Prostate gland (tissue), 2 donors: Measurements from ENCODE around the gene HCN4. TPM values are rescaled to one million over a fixed set of nuclear protein-coding genes. Genes with fewer than 3 reads are reported as not detected.

Source experiments
- DNase-seq: peaks from one replicate; pipeline ENCODE4 v3.0.0-alpha.2; 2019; ENCODE audit warnings: low spot score
- H3K27ac ChIP-seq, 2 donors: fragments of 200-600 bp; sonication (generic); 2 replicates each; pipeline ENCODE4 v1.5.1; 2017 to 2019
- H3K27me3 ChIP-seq: fragments of 200-600 bp; sonication (generic); replicated peaks from 2 replicates; pipeline ENCODE4 v1.5.1; 2019; ENCODE audit not compliant: insufficient read depth
- H3K36me3 ChIP-seq, 2 donors: fragments of 200-600 bp; sonication (generic); 1 replicate in 1 of 2; 2 replicates in 1 of 2; pipeline versions ENCODE4 v1.5.1 to v1.8.1; 2017 to 2019
- H3K4me1 ChIP-seq: fragments of 200-600 bp; sonication (generic); replicated peaks from 2 replicates; pipeline ENCODE4 v1.5.1; 2019
- H3K4me3 ChIP-seq, 2 donors: fragments of 200-600 bp; sonication (generic); 2 replicates each; pipeline ENCODE4 v1.5.1; 2017 to 2019
- H3K9me3 ChIP-seq: fragments of 200-600 bp; sonication (generic); 2 replicates; pipeline ENCODE4 v1.5.1; 2017
- POLR2A ChIP-seq: fragments of 450-650 bp; IDR thresholded peaks from one replicate; pipeline ENCODE4 v1.6.1; 2016; ENCODE audit warnings: antibody characterized with exemption, mild to moderate bottlenecking
- POLR2AphosphoS5 ChIP-seq: sonication (generic); formaldehyde crosslinking; IDR thresholded peaks from one replicate; pipeline ENCODE4 v1.6.1; 2017; ENCODE audit warnings: antibody characterized with exemption
- WGBS: methylation state at CpG from one replicate; pipeline ENCODE4 v1.1.5; 2018; 5-methylcytosine and 5-hydroxymethylcytosine counted together
- intact Hi-C: fragments of 100-400 bp; cut with DNase I; formaldehyde crosslinking; loops from one replicate; pipeline ENCODE4 v1.14.2; 2022
- total RNA-seq, 2 donors: library from RNA; depleted of rRNA; stranded (reverse); fragments of >200 nt; gene quantifications; one replicate each; pipeline ENCODE4 v1.1.0, GENCODE V29; 2016
- TF ChIP-seq, protein P1 (sequence below), 4 experiments: fragments of 200-600 bp in 2 of 4; fragments of 450-650 bp in 2 of 4; sonication (generic) in 2 of 4; IDR thresholded peaks; 1 replicate in 3 of 4; 2 replicates in 1 of 4; pipeline ENCODE4 v1.5.1; 2016 to 2019; ENCODE audit warnings: antibody characterized with exemption in 4 of 4, mild to moderate bottlenecking in 2 of 4, moderate library complexity in 2 of 4

Gene HCN4
- total RNA-seq, 2 donors from 2014 or later: 0.18 to 6.0 TPM

DNA sequence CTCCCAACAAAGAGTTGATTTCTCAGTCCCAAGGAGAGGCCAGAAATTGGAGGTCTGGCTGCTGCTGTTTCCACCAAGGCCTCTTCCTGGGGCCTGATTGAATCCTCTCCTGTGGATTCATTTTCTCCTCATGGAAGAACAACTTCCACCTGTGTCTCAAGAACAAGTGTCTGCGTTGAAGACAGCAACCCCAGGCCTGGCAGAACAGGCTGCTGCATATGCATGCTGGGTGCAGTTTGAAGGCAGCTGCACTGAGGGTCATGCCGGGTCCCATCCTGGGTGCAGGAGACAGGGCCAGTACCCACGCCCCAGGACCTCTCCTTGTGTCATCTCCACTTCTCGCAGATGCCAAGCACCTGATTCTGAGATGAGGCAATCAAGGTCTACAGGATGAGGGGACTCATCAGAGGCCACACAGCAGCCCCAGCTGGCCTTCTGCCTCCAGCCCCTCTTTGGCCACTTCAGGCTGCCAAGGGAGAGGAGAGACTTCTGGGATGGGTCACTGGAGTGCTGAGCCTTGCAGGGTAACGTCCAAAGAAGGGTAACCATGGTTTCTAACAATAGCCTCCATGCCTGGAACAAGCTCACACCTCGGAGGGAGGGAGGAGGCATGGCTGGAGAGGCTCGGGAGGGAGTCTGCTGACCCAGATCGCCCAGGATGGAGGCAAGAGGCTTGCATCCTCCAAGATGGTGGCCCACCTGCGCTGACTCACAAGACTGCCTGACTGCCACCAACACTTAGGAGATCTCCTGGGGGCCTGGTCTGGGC lies 30.0 kb downstream of the HCN4 start:
- Histone ChIP-seq H3K4me3 (no peak overlapping the region), H3K36me3 (no peaks in the 10 kb centered on the region), H3K27me3 (no peaks in the 10 kb centered on the region), H3K9me3 (no peaks in the 10 kb centered on the region), H3K27ac (no peak overlapping the region), H3K4me1 (no peaks in the 10 kb centered on the region)
- intact Hi-C loops: no loop called here
- TF ChIP-seq POLR2A (no peak), POLR2AphosphoS5 (no peak)
- TF ChIP-seq, protein P1, sequence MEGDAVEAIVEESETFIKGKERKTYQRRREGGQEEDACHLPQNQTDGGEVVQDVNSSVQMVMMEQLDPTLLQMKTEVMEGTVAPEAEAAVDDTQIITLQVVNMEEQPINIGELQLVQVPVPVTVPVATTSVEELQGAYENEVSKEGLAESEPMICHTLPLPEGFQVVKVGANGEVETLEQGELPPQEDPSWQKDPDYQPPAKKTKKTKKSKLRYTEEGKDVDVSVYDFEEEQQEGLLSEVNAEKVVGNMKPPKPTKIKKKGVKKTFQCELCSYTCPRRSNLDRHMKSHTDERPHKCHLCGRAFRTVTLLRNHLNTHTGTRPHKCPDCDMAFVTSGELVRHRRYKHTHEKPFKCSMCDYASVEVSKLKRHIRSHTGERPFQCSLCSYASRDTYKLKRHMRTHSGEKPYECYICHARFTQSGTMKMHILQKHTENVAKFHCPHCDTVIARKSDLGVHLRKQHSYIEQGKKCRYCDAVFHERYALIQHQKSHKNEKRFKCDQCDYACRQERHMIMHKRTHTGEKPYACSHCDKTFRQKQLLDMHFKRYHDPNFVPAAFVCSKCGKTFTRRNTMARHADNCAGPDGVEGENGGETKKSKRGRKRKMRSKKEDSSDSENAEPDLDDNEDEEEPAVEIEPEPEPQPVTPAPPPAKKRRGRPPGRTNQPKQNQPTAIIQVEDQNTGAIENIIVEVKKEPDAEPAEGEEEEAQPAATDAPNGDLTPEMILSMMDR (IDR thresholded peaks at IDR 0.05): no peak
- 81% methylated on average over 8 of the region's 9 CpGs for WGBS
- no peak for DNase-seq

DNA sequence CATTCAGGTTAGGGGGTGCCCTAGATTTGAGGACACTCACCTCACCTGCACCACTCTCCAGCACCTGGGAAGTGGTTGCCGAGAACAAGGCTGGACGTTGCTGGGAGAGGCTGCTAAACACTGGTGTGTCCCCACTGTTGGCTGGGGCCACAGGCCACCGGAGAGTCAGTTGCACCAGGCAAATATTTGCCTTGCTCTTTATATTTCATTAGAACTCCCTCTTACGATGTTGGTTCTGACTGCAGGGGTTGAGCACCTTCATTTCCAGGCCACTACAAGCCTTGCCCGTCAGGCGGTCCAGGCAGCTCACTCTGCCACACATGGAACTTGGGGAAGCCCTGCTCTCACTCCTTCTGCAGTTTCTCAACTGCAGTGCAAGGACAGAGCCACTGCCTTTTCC lies 30.7 kb downstream of the HCN4 start:
- DNase-seq: no peak
- Histone ChIP-seq H3K9me3 (no peaks in the 10 kb centered on the region), H3K4me1 (no peaks in the 10 kb centered on the region), H3K36me3 (no peaks in the 10 kb centered on the region), H3K4me3 (no peak overlapping the region), H3K27ac (no peak overlapping the region), H3K27me3 (no peaks in the 10 kb centered on the region)
- 62% methylated on average over 6 of the region's 6 CpGs for WGBS
- TF ChIP-seq POLR2AphosphoS5: no peak
- TF ChIP-seq, protein P1 (IDR thresholded peaks at IDR 0.05): no peak
- TF ChIP-seq POLR2A: no peak
- intact Hi-C loops: no loop called here

DNA sequence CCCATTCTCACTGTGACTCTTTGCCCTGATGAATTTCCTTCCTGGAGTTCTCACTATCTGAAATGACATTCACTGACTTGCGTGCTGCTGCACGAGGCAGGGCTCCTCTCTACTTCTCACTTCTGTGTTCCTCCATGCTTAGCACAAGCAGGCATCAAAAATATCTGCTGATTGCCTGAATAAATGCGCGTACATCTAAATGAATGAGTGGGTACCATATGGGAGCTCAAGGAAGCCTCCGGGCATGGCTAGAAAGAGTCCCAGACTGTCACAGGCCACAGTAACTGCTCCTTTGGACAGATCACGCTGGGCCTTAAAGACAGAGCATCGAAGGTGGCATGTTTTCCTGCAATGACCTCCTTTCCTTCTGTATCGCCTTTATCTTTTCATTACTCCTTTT lies 31.6 kb downstream of the HCN4 start:
- DNase-seq: no peak
- Histone ChIP-seq H3K9me3 (no peaks in the 10 kb centered on the region), H3K4me3 (no peak overlapping the region), H3K36me3 (no peaks in the 10 kb centered on the region), H3K27ac (no peak overlapping the region), H3K4me1 (no peaks in the 10 kb centered on the region), H3K27me3 (no peaks in the 10 kb centered on the region)
- intact Hi-C loops: no loop called here
- WGBS: 89% methylated on average over 8 of the region's 8 CpGs
- no peak for TF ChIP-seq POLR2A
- TF ChIP-seq POLR2AphosphoS5: no peak
- TF ChIP-seq, protein P1 (IDR thresholded peaks at IDR 0.05): no peak

DNA sequence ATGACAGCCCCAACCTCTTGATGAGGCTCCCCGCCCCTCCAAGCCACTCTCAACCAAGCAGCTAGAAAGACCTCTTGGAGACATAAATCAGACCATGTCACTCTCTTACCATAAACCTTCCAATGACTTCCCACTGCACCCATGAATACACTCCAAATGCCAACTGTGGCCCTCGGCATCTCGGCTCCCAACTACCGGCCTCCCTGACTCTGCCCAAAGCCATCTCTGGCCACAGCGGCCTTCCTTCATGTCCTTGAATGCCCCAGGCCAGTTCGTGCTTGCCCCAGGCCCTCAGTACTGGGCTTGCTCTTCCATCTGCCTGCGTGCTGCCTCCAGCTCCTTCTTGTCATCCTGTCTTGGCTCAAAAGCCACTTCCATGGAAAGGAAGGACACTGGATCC lies 32.0 kb downstream of the HCN4 start:
- intact Hi-C loops: no loop called here

More for the DNA sequence above, 32.0 kb downstream of the HCN4 start:
- Histone ChIP-seq H3K27ac (no peak overlapping the region), H3K4me1 (no peaks in the 10 kb centered on the region), H3K9me3 (no peaks in the 10 kb centered on the region), H3K4me3 (no peak overlapping the region), H3K36me3 (no peaks in the 10 kb centered on the region), H3K27me3 (no peaks in the 10 kb centered on the region)
- WGBS: 79% methylated on average over 7 of the region's 7 CpGs
- TF ChIP-seq POLR2A (no peak), POLR2AphosphoS5 (no peak)
- TF ChIP-seq, protein P1 (IDR thresholded peaks at IDR 0.05): no peak
- DNase-seq: no peak
